Measurements from ENCODE around the gene APCDD1. TPM values are rescaled to one million over a fixed set of nuclear protein-coding genes. Genes with fewer than 3 reads are reported as not detected.

APCDD1 gene
- total and polyA plus RNA-seq, 2 experiments from 2014 or later = 0.31 to 1.0 TPM

- TF ChIP-seq CREB1 (CRISPR knock-in tag; IDR thresholded peaks at IDR 0.05; ENCODE audit: low read depth) (no peak), JUNB (IDR thresholded peaks at IDR 0.05; ENCODE audit: unreplicated experiment) (no peak), STAT1 (IDR thresholded peaks at IDR 0.05; ENCODE audit: unreplicated experiment) (no peak), NANOG (IDR thresholded peaks at IDR 0.05; ENCODE audit: borderline replicate concordance) (no peak), ETS1 (IDR thresholded peaks at IDR 0.05) (no peak), ZNF114 (CRISPR knock-in tag; IDR thresholded peaks at IDR 0.05) (no peak), CTCF (conservative IDR thresholded peaks at IDR 0.05; ENCODE audit: low read depth in 2 of 2) (no peak), ZNF462 (CRISPR knock-in tag; IDR thresholded peaks at IDR 0.05) (no peak), EZH2 (IDR thresholded peaks at IDR 0.05; ENCODE audit: low read depth, unreplicated experiment) (no peak), EZH2phosphoT487 (IDR thresholded peaks at IDR 0.05; ENCODE audit: unreplicated experiment) (no peak), ZNF331 (CRISPR knock-in tag; IDR thresholded peaks at IDR 0.05; ENCODE audit: low read depth) (no peak), POLR2AphosphoS5 (IDR thresholded peaks at IDR 0.05; ENCODE audit: low read depth) (no peak), REST (IDR thresholded peaks at IDR 0.05; ENCODE audit: unreplicated experiment) (no peak)
- Histone ChIP-seq H3K27me3 (ENCODE audit: insufficient read depth) (no peaks in the 10 kb centered on the region), H3F3A (replicated peaks; ENCODE audit: low read depth) (no peaks in the 10 kb centered on the region), H3K4me2 (no peak overlapping the region), H2AFZ (no peak overlapping the region), H3K36me3 (ENCODE audit: insufficient read depth) (no peaks in the 10 kb centered on the region), H4K20me1 (replicated peaks; ENCODE audit: insufficient read depth) (no peaks in the 10 kb centered on the region), H3K27ac (ENCODE audit: low read depth) (no peak overlapping the region), H3K4me1 (ENCODE audit: insufficient read depth) (no peaks in the 10 kb centered on the region; the same call in 1 of the 2 replicates), H3K79me2 (replicated peaks; ENCODE audit: insufficient read depth) (no peaks in the 10 kb centered on the region), H3K4me3 (no peak overlapping the region), H3K9me2 (ENCODE audit: insufficient read depth) (peaks cover 2% of the 10 kb centered on the region; the same call in 1 of the 2 replicates)
- DNase-seq (ENCODE audit: low spot score) (peak; percentile 8), ATAC-seq (peak; percentile 28; the same call in 1 of the 3 replicates)
- Mint-ChIP-seq H3K36me3 (ENCODE audit: low read depth) (no peaks in the 10 kb centered on the region), H3K27me3 (ENCODE audit: insufficient read depth, low read depth, poor library complexity) (peaks cover 12% of the 10 kb centered on the region), H3K4me1 (peaks cover 21% of the 10 kb centered on the region), H3K27ac (no peak overlapping the region), H3K4me3 (no peak overlapping the region), H3K9me3 (no peaks in the 10 kb centered on the region)
Observed at GRCh38 chr18:10410472-10411308, 43.7 kb upstream of the APCDD1 start.

Measured in GM23338 (cell line).